Endothelial cell of umbilical vein (primary cell): ENCODE results near the gene LCE2C. TPM values are rescaled to one million over a fixed set of nuclear protein-coding genes. Genes with fewer than 3 reads are reported as not detected.

ENCODE experiments used
- BruUV-seq: library from RNA; stranded (reverse); fragments of 400-500 nt; replicated peaks from 2 replicates; lab custom pipeline; 2021; lab: Mats Ljungman, UMichigan
- CTCF ChIA-PET: fragments of 300-600, 350-600 bp; sonication (Branson Sonifier 250); formaldehyde crosslinking; loops from one replicate; lab custom pipeline; 2021; ENCODE audit warnings: antibody characterized with exemption, inconsistent platforms; lab: Charles Lee
- POLR2A ChIA-PET: fragments of 300-600, 350-600 bp; sonication (Branson Sonifier 250); formaldehyde crosslinking; loops from one replicate; lab custom pipeline; 2021; ENCODE audit warnings: antibody characterized with exemption, inconsistent platforms; lab: Charles Lee
- DNase-seq: peaks from one replicate; pipeline ENCODE4 v3.0.0-alpha.2; 2011; ENCODE audit warnings: low read depth, low spot score
- FAIRE-seq: peaks from 2 replicates; lab custom pipeline; 2011; peaks lifted over from hg19 to GRCh38; lab: Jason Lieb, UNC
- H2AFZ ChIP-seq: 2 replicates; pipeline ENCODE4 v1.6.0; 2012; ENCODE audit warnings: low read depth, low read length, control low read depth, inconsistent platforms
- H3K27ac ChIP-seq: 2 replicates; pipeline ENCODE4 v1.5.1; 2011; ENCODE audit warnings: low read depth, mild to moderate bottlenecking, control low read depth, low read length, moderate library complexity; ENCODE audit not compliant: insufficient read depth
- H3K27me3 ChIP-seq, 2 experiments: 2 replicates each; pipeline versions ENCODE4 v1.6.0 to v1.6.1; 2011; ENCODE audit warnings: low read length in 2 of 2, mixed read lengths in 1 of 2; ENCODE audit not compliant: control insufficient read depth in 2 of 2, insufficient read depth in 2 of 2
- H3K36me3 ChIP-seq, 2 experiments: 2 replicates in 1 of 2; 3 replicates in 1 of 2; pipeline ENCODE4 v1.5.1; 2011; ENCODE audit warnings: low read length in 2 of 2, mild to moderate bottlenecking in 1 of 2, moderate library complexity in 1 of 2; ENCODE audit not compliant: control insufficient read depth in 2 of 2, insufficient read depth in 2 of 2; ENCODE audit errors: extremely low read depth in 1 of 2
- H3K4me1 ChIP-seq: 3 replicates; pipeline ENCODE4 v1.5.1; 2011; ENCODE audit warnings: mild to moderate bottlenecking, low read length; ENCODE audit not compliant: control insufficient read depth, insufficient read depth; ENCODE audit errors: extremely low read depth
- H3K4me2 ChIP-seq: 2 replicates; pipeline ENCODE4 v1.6.1; 2011; ENCODE audit warnings: low read length, control low read depth, mixed read lengths; ENCODE audit not compliant: insufficient read depth
- H3K4me3 ChIP-seq, 3 experiments: fragments of 200-600 bp in 1 of 3; sonication (generic), shearing (Covaris generic) in 1 of 3; replicated peaks in 1 of 3; 2 replicates each; pipeline ENCODE4 v1.5.1; 2011 to 2016; ENCODE audit warnings: control low read depth in 3 of 3, low read length in 3 of 3, mild to moderate bottlenecking in 2 of 3, inconsistent platforms in 1 of 3, low read depth in 1 of 3, moderate library complexity in 1 of 3; ENCODE audit not compliant: insufficient read depth in 1 of 3
- H3K79me2 ChIP-seq: 2 replicates; pipeline ENCODE4 v1.6.0; 2012; ENCODE audit warnings: low read length, inconsistent platforms; ENCODE audit not compliant: control insufficient read depth, insufficient read depth
- H3K9ac ChIP-seq: replicated peaks from 2 replicates; pipeline ENCODE3; 2011; ENCODE audit warnings: low read length, control low read depth; ENCODE audit not compliant: insufficient read depth; ENCODE audit errors: extremely low read depth
- H3K9me1 ChIP-seq: replicated peaks from 3 replicates; pipeline ENCODE4 v1.6.0; 2011; ENCODE audit warnings: mild to moderate bottlenecking, low read length; ENCODE audit not compliant: control insufficient read depth, insufficient read depth; ENCODE audit errors: extremely low read depth
- H3K9me3 ChIP-seq: replicated peaks from 2 replicates; pipeline ENCODE4 v1.5.1; 2012; ENCODE audit warnings: low read length, inconsistent platforms; ENCODE audit not compliant: control insufficient read depth, insufficient read depth
- H4K20me1 ChIP-seq: replicated peaks from 2 replicates; pipeline ENCODE3; 2011; ENCODE audit warnings: mild to moderate bottlenecking, low read length; ENCODE audit not compliant: control insufficient read depth, insufficient read depth; ENCODE audit errors: extremely low read depth
- EZH2 ChIP-seq: IDR thresholded peaks from 2 replicates; pipeline ENCODE4 v1.6.1; 2012; ENCODE audit warnings: borderline replicate concordance, low read depth, mild to moderate bottlenecking, moderate library complexity, low read length, inconsistent platforms; ENCODE audit not compliant: severe bottlenecking
- FOS ChIP-seq: IDR thresholded peaks from 2 replicates; pipeline ENCODE4 v1.6.1; 2011; ENCODE audit warnings: mild to moderate bottlenecking, low read length, moderate library complexity, borderline replicate concordance; ENCODE audit not compliant: insufficient read depth
- GATA2 ChIP-seq: IDR thresholded peaks from 2 replicates; pipeline ENCODE4 v1.7.0; 2011; ENCODE audit warnings: low read depth, mild to moderate bottlenecking, moderate library complexity, mixed read lengths, low read length; ENCODE audit not compliant: insufficient read length, insufficient read depth
- JUN ChIP-seq: IDR thresholded peaks from 2 replicates; pipeline ENCODE4 v1.6.1; 2011; ENCODE audit warnings: borderline replicate concordance, low read depth; ENCODE audit not compliant: insufficient read length, insufficient read depth
- MYC ChIP-seq: IDR thresholded peaks from one replicate; pipeline ENCODE4 v1.6.1; 2011; ENCODE audit warnings: mild to moderate bottlenecking, low read depth, low read length
- POLR2A ChIP-seq: IDR thresholded peaks from 2 replicates; pipeline ENCODE4 v1.6.1; 2012; ENCODE audit warnings: low read depth, mild to moderate bottlenecking, control low read depth, low read length
- POLR2AphosphoS5 ChIP-seq: IDR thresholded peaks from 2 replicates; pipeline ENCODE4 v1.6.1; 2012; ENCODE audit warnings: low read depth, mild to moderate bottlenecking, control low read depth, low read length, moderate library complexity; ENCODE audit not compliant: insufficient read depth
- dilution Hi-C: fragments of 300-500 bp; cut with MboI; formaldehyde crosslinking; loops from one replicate; pipeline ENCODE4 v1.15.0; 2019; ENCODE audit warnings: low sequenced_read_pairs; ENCODE audit not compliant: extremely low pct_ligation_motif_present
- intact Hi-C: fragments of 100-400 bp; cut with micrococcal nuclease; formaldehyde crosslinking; loops from one replicate; pipeline ENCODE4 v1.10.0; 2022
- polyA plus RNA-seq, 4 experiments: library from polyadenylated mRNA; depleted of rRNA in 3 of 4; stranded (reverse) in 3 of 4; unstranded in 1 of 4; fragments of >200 nt; gene quantifications; 2 replicates each; pipeline versions ENCODE4 v1.2.1 to v1.2.3, GENCODE V29; 2011 to 2012; ENCODE audit warnings: missing spikeins in 1 of 4
- total RNA-seq: library from RNA; stranded (reverse); gene quantifications from 2 replicates; pipeline ENCODE4 v1.2.3, GENCODE V29; 2021
- TF ChIP-seq, protein P1 (sequence below): IDR thresholded peaks from 2 replicates; pipeline ENCODE4 v1.6.1; 2011; ENCODE audit not compliant: insufficient read depth, insufficient read length
- TF ChIP-seq, protein P2 (sequence below), 2 donors: IDR thresholded peaks; 1 replicate in 1 of 2; 2 replicates in 1 of 2; pipeline ENCODE4 v1.5.1; 2011; ENCODE audit warnings: low read length in 2 of 2, mild to moderate bottlenecking in 2 of 2, moderate library complexity in 2 of 2, control low read depth in 1 of 2, inconsistent platforms in 1 of 2, low read depth in 1 of 2; ENCODE audit not compliant: insufficient read depth in 1 of 2; ENCODE audit errors: extremely low read depth in 1 of 2

LCE2C gene
- total and polyA plus RNA-seq, 2 donors (not counting 3 experiments of a cell fraction or from before 2014, with no cell fraction given): not detected

DNA sequence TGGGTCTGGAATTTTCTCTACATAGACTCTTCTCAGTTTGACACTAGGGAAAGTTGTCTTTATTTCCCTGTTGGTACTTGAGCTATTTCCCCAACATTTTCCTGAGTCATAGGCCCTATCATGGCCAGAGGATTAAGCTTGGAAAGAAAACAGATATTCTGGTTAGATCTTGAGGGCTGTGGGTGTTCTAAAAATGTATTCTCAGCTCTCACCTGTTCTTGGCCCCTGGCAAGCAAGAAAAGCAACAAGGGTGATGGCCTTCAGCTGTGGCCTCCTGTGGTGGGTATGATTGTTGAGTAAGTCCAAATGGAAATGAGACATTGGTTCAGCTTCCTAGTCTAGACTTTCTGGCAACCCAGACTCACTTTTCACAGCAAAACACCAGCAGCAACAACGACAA, 34.7 kb upstream of the LCE2C start:
- Histone ChIP-seq H3K9me3 (no peaks in the 10 kb centered on the region), H3K4me2 (no peak overlapping the region), H3K9me1 (no peaks in the 10 kb centered on the region), H3K4me3 (no peak overlapping the region), H3K27ac (no peak overlapping the region), H3K27me3 (no peaks in the 10 kb centered on the region), H2AFZ (no peak overlapping the region), H3K4me1 (no peaks in the 10 kb centered on the region), H4K20me1 (no peaks in the 10 kb centered on the region), H3K36me3 (no peaks in the 10 kb centered on the region), H3K9ac (no peak overlapping the region), H3K79me2 (no peaks in the 10 kb centered on the region)
- dilution Hi-C loops (no loop called here), intact Hi-C loops (no loop called here)
- FAIRE-seq (no peak), DNase-seq (no peak)
- ChIA-PET POLR2A (no interaction called here), CTCF (interaction anchor here (1.2 kb wide), 1 partner anchor 13 kb away, joined by 3 read pairs; no protein-coding TSS in a partner anchor)
- TF ChIP-seq, protein P1, sequence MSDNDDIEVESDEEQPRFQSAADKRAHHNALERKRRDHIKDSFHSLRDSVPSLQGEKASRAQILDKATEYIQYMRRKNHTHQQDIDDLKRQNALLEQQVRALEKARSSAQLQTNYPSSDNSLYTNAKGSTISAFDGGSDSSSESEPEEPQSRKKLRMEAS: no peak
- TF ChIP-seq POLR2A (no peak), POLR2AphosphoS5 (no peak), GATA2 (no peak), FOS (no peak), EZH2 (no peak), MYC (no peak), JUN (no peak)
- TF ChIP-seq, protein P2, sequence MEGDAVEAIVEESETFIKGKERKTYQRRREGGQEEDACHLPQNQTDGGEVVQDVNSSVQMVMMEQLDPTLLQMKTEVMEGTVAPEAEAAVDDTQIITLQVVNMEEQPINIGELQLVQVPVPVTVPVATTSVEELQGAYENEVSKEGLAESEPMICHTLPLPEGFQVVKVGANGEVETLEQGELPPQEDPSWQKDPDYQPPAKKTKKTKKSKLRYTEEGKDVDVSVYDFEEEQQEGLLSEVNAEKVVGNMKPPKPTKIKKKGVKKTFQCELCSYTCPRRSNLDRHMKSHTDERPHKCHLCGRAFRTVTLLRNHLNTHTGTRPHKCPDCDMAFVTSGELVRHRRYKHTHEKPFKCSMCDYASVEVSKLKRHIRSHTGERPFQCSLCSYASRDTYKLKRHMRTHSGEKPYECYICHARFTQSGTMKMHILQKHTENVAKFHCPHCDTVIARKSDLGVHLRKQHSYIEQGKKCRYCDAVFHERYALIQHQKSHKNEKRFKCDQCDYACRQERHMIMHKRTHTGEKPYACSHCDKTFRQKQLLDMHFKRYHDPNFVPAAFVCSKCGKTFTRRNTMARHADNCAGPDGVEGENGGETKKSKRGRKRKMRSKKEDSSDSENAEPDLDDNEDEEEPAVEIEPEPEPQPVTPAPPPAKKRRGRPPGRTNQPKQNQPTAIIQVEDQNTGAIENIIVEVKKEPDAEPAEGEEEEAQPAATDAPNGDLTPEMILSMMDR (IDR thresholded peaks at IDR 0.05; ENCODE audit: extremely low read depth in 1 of 2, insufficient read depth in 1 of 2, low read depth in 1 of 2, low read length in 2 of 2): no peak
- no TSS peak for BruUV-seq
